Smooth muscle cell of trachea (primary cell): ENCODE data around the gene PHKG2. TPM values are rescaled to one million over a fixed set of nuclear protein-coding genes. Genes with fewer than 3 reads are reported as not detected.

Experiments
- total RNA-seq: library from RNA; depleted of rRNA; stranded (reverse); fragments of >200 nt; gene quantifications from 2 replicates; pipeline ENCODE4 v1.2.1, GENCODE V29; 2014

PHKG2 gene
- total RNA-seq = 20.5 and 26.9 TPM in 2 replicates

GRCh38 chr16:30747799-30748633, at the start of gene PHKG2:
PHKG2 (plus strand) TSS chr16:30748425; CDS start chr16:30748821, 396 bp downstream.

DNA sequence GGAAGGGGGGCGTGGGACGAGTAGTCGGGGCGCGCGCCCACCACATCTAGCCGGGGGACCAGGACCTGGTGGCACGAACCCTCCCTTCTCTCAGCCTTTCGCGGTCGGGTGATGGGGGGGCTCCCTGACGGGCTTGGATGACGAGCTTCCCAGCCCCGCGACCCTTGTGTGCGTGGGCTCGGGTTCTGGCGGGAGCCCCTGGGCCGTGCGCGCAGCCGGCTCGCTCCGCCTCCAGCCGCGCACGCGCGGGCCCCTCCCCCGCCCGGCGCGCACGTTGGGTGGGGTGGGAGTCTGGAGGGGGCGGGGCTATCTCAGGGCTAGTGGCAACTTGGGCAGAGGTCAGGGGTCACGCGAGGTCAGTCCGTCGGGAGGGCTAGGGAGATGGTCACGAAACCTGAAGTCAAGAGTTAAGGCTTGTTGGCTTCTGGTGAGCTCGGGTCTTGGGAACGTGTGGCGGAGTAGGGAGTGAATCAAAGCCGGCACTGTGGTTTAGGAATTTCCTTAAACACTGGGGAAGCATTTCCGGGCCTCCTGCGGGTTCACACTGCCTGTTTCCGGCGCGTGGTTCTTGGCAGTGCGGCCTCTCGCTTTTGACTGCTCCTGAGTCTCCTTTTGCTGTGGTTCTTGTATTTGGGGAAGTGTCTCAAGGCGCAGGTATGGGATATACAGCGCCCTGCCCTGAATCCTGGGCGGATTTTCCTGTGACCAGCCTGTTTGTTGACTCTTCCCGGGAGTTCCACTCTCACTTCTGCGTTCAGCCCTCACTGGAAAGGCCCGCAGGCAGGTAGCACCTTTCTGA, 49.2 kb upstream of the PHKG2 start, which contains the start of gene SRCAP:
Gene SRCAP, plus strand, starts transcription at position 356 of the 799 bp plus-strand sequence. CDS start 1,654 bp downstream, outside the sequence.

DNA sequence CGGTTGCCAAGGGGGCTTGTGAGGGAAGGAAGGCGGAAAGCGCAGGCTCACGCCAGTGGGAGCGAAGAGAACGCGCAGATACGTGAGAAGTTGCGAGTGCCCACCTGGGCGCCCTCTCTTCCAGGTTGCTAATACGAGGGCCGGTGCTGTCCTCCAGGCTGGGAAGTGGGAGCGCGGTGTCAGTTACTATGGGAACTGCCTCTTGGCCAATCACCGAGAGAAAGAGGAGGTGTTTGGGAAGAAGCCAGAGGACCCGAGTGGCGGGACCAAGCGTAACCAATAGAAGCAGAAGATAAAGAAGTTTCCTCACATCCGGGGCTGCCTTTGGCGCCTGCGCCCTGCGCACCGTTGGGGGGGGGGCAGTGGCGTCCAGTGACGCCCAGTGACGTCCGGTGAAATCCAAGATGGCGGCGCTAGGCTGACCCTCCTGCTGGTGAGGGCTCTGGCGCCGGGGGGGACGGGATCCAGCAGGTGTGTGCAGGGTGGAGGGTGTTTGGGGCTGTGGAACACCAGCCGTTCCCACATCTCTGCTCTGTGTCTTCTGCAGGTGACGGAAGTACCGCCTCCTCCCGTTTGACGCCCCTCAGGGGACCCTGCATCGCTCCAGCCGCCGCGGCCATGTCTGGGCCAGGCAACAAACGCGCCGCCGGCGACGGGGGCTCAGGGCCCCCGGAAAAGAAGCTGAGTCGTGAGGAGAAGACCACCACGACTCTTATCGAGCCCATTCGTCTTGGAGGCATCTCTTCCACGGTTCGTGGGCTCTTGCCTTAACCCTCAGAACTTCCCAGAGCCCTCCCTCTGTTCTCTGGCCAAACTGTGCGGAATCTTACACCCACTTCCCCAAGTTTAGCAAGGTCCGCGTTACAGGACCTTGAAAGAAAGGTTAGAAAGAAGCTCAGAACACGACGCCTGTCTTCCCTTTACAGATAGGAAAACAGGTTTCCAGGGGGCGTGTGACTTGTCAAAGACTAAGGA, 14.0 kb downstream of the PHKG2 start, which contains the start of the genes CFAP119 and RNF40:
Gene CFAP119, minus strand, starts transcription at position 135 of the 975 bp plus-strand sequence. CDS start 314 bp downstream, outside the sequence.
Gene RNF40, plus strand, starts transcription at position 395 of the 975 bp plus-strand sequence. Its CDS starts 224 bp downstream, at position 619.

DNA sequence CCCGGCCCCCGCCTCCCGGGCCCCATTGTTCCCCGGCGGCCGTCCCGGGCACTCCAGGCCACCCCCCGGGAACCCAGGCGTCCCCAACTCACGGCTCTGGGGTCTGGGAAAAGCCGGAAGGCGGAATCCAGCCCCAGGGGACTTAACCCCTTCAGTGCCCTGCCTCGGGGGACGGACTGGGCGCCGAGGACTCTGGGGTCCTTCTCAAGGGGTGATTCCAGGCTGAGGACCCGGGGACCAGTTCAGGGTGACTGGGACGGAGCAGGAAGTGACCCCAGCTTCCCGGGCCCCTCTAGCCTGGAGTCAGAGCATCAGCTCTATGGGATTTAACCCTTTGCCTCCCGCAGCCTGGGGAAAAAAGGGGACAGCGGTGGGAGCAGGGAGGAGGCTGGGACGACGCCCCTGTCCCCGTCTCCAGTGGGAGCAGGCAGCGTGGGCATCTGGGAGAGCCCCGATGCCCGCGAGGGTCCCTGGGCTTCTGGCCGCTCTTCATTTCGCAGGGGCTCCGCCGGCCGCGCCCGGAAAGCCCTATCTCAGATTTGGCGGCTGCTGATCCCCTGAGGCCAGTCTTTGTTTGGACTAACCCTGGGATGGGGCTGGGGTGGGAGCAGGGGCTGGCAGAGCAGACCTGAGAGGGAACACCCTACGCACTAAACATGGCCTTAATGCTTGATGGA, 38.8 kb downstream of the PHKG2 start, which contains the start of gene ZNF629:
Gene ZNF629, minus strand, starts transcription at position 270 of the 677 bp plus-strand sequence. CDS start 2,723 bp downstream, outside the sequence.

Other genes starting within 250 kb of the PHKG2 start
- gene ZNF768, start 221.9 kb upstream of the PHKG2 start, total RNA-seq = 14.3 and 27.5 TPM in 2 replicates
- 9.9 and 19.4 TPM in 2 replicates for gene ZNF747, start 213.6 kb upstream of the PHKG2 start, total RNA-seq
- gene ZNF764, start 190.1 kb upstream of the PHKG2 start, total RNA-seq = 6.3 and 6.5 TPM in 2 replicates
- 13.2 and 13.6 TPM in 2 replicates for gene ZNF688, start 176.7 kb upstream of the PHKG2 start, total RNA-seq
- gene ZNF785, start 162.7 kb upstream of the PHKG2 start, total RNA-seq = 6.4 and 8.3 TPM in 2 replicates
- gene ZNF689, start 138.0 kb upstream of the PHKG2 start, total RNA-seq = 5.4 and 7.1 TPM in 2 replicates
- 4.8 and 8.8 TPM in 2 replicates for gene PRR14, start 97.5 kb upstream of the PHKG2 start, total RNA-seq
- 23.2 and 24.4 TPM in 2 replicates for gene FBRS, start 90.0 kb upstream of the PHKG2 start, total RNA-seq
- gene SRCAP, start 49.3 kb upstream of the PHKG2 start, total RNA-seq = 26.8 and 30.9 TPM in 2 replicates
- 0.66 and 2.9 TPM in 2 replicates for gene CFAP119, start 13.6 kb downstream of the PHKG2 start, total RNA-seq
- 81.9 and 103 TPM in 2 replicates for gene RNF40, start 13.9 kb downstream of the PHKG2 start, total RNA-seq
- gene ZNF629, start 38.8 kb downstream of the PHKG2 start, total RNA-seq = 10.5 and 14.7 TPM in 2 replicates
- gene BCL7C, start 145.7 kb downstream of the PHKG2 start, total RNA-seq = 40.5 and 50.5 TPM in 2 replicates
- gene CTF1, start 148.2 kb downstream of the PHKG2 start, total RNA-seq = 3.3 and 6.1 TPM in 2 replicates
- gene FBXL19, start 175.1 kb downstream of the PHKG2 start, total RNA-seq = 21.1 and 28.4 TPM in 2 replicates
- gene ORAI3, start 200.6 kb downstream of the PHKG2 start, total RNA-seq = 59.5 and 97.1 TPM in 2 replicates
- gene SETD1A, start 209.3 kb downstream of the PHKG2 start, total RNA-seq = 3.8 and 7.1 TPM in 2 replicates
- gene HSD3B7, start 236.8 kb downstream of the PHKG2 start, total RNA-seq = 49.7 and 76.7 TPM in 2 replicates